AML-193 (cell line): ENCODE measurements around the gene HOXC5.
"Not testable (repeated sequence)": the region's sequence is repeated elsewhere in the genome, so short reads cannot be mapped to it uniquely, and the experiment has no call there.

Experiments used
- DNase-seq, 2 experiments: peaks; one replicate each; lab custom pipeline; 2025; lab: John Stamatoyannopoulos, UW

The HOXC5 gene

DNA sequence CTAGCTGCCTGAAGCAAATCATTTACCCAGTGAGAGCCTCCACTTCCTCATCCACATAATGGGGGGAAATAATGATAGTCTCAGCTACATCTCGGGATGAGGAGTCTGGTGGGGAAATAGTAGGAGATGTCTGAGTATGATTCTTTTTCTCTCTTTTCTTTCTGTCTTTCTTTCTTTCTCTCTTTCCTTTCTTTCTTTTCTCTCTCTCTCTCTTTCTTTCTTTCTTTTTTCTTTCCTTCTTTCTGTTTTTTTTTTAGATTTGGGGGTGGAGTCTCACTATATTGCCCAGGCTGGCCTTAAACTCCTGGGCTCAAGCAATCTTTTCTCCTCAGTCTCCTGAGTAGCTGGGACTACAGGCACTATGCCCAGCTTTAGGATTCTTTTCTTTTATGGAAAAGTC, 33.6 kb downstream of the HOXC5 start:
- DNase-seq, result no peak

DNA sequence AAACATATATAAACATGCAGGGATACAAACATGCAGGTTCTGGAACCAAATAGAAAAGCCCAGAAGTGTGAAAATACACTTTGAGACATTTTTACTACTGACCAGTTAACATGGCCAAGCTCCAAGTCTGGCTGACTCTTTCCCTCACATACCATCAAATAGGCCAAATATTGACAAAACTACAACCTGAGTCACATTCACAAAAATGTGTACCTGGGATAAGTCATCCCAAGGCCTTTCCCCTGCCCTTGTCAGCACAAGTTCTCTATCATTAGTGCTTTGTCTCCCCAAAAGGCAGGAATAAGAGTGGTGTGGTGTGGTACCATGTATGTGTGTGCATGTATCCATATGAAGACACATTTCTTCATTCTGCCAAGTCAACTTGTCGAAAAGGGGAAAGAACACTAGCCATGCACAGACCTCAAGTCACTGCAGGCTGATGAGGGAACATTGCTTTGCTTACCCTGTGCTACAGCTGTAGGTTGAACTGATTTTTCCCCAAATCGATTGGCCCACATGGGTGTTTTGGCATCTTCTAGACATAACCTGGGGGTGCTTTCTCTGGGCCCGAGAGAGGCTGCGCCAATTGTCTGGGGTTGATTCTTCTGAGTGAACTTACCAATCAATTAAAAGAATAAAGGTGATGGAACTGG, 35.7 kb downstream of the HOXC5 start:
- DNase-seq, result no peak

DNA sequence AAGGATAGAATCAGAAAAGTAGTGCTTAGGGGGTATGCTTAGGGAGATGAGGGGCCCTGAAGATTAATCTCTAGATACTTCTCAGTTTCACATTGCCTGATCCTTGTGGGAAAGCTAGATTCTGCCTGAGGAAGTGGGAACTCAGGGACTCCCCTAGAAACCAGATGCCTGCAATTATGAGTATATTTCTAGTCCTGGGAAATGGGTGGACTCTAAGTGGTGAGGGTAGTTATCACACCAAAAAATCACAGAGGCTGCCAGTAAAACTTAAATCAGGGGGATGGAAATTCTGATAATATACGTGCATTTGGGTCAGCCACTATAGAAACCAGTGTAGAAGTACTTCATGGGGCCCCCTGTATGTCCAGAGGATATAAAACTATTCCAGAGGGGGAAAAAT, 39.1 kb downstream of the HOXC5 start:
- DNase-seq, result no peak

DNA sequence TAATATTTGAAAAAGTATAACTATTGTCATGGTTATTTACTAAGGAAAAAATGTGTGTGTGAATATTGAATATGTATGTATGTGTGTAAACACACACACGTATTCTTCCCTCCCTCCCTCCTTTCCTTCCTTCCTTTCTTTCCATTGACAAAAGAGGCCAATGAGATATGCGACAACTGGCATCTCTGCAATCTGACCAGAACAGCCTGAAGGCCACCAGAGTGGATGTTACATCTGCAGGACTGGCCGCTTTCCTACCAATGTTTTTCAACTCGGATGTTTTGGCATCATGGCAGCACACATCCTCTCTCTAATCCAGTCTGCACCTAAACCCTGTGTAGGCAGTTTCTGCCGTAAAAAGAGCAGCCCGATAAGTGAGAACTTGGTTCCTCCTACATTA, 41.5 kb downstream of the HOXC5 start:
- DNase-seq, result no peak

DNA sequence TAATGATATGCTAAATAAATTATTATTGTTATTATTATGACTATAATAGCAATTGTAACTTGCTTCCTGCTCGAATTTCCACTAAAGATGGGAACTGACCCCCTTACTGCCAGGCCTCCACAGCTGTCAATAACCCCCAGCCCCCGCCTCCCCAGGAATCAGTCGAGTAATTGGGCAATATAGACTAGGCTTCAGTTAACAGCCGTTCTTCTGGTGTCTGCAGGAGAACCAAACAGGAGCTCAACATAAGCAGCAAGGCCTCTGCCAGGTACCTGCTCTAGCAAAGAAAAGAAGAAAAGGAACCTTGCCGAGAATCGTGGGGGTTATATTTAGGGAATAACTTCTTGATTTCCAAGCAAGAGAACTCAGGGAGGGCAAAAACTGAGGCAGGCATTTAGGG, 42.6 kb downstream of the HOXC5 start:
- DNase-seq, result no peak

DNA sequence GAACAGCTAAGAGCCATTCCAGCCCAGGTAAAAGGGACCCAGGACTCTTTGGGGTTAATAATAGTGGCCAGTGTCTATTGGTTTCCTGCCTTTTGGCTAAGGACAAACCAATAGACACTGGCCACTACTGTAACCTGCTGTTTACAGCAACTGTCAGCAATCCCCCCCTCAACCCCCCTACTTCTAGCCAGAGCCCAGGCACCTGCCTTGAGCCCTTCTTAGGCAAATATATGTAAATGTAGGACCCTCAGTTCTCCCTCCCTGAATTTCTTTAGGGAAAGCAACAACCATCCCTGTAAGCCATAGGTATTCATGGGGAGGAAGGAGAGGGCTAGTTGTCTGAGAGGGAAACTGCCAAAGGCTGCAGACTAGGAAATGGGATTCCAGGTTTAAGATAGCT, 43.1 kb downstream of the HOXC5 start:
- DNase-seq, result no peak

DNA sequence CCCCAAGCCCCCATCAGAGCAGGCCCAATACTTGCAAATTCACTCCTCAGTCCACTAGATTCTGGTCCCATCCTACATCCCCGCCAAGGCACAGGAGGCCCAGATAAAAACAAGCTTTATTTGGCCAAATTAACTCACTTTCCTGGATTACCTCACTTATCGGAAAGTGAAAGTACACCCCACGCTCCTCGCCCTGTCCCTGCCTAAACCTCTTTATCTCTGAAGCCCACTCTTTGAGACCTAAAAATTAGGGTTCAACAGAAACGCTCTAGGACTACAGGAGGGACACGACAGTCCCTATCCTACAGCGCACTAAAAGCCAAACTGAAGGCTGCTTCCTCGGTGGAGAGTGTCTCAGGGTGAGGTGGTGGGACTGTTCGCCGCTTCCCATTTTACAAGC, 45.0 kb downstream of the HOXC5 start:
- DNase-seq, result not testable (repeated sequence)

DNA sequence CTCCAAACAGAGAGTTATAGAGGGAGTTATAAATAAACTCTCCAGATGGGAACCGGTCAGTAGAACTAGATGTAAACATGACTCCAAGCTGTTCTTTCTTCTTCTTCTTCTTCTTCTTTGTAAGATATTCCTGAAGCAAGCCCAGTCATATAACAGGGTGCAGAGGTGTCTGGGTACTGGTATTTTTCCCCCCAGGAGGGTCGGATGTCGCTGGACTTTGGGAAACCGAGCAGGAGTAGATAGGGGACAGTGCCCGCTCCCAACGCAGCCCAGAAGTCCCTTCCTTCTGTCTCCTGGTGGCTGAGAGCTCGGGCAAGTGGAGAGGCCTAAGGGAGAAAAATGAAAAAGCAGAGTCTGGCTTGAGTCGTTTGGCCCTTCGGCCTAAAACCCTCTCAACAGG, 46.3 kb downstream of the HOXC5 start:
- not testable (repeated sequence) for DNase-seq

DNA sequence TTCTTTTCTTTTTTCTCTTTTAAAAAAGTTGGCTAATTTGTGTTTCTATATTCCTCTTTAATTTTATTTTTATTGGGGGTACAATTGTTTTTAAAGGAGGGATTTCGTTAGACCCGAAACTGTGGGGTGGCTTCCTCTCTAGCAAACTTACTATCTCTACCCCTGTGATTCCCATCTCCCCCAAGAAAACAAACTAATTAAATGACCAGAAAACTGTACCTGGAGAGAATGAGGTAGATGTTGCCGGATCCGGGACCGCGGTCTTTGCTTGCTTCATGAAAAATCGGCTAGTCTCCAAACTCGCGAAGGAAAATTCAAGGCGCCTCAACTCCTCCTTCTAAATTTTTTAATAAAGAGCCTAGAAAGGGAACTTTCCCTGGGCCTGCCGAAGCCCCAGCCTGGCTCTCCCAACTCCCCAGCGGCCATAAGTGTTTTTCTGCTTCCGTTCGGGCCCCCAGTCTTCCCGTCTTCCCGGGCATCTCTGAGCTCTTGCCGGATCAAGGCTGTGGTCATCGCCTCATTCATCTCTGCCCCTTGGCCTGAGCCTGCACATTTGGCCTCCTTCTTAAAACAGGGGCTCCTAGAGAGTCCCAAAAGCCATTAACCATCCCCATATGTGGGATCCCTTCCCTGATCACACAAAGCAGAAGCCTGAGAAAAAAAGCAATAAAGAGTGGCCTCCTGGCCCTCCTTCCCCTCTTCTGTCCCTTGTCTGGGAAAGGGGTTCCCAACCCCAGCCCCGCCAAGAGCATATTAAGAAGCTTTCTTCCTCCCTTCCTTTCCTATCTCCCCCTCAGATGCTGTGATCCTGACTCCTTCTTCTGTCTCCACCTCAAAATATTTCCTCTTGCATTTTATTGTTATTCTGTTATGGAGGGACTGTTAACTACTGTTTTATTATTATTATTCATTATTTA, 47.4 kb downstream of the HOXC5 start:
- not testable (repeated sequence) for DNase-seq

DNA sequence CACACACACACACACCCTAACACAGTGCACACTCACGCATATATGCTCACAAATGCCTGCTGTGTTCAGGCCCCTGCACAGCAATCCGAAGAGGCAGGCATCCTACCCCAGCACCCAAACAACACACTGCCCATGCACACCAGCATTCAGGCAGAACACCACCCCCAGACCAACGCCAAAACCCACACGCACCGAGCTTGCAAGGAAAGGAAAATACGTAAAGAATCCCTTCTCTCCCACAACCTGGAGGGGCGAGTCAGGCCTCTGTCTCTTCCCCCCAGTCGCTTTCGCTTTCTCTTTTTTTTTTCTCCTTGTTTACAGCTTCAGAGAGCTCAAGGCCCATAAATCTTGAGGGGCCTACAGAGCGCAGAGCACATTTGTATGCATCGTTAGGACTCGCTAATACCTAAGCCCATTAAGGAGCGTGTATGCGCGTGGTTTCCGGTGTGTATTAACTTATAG, 48.2 kb downstream of the HOXC5 start:
- DNase-seq, result not testable (repeated sequence)

DNA sequence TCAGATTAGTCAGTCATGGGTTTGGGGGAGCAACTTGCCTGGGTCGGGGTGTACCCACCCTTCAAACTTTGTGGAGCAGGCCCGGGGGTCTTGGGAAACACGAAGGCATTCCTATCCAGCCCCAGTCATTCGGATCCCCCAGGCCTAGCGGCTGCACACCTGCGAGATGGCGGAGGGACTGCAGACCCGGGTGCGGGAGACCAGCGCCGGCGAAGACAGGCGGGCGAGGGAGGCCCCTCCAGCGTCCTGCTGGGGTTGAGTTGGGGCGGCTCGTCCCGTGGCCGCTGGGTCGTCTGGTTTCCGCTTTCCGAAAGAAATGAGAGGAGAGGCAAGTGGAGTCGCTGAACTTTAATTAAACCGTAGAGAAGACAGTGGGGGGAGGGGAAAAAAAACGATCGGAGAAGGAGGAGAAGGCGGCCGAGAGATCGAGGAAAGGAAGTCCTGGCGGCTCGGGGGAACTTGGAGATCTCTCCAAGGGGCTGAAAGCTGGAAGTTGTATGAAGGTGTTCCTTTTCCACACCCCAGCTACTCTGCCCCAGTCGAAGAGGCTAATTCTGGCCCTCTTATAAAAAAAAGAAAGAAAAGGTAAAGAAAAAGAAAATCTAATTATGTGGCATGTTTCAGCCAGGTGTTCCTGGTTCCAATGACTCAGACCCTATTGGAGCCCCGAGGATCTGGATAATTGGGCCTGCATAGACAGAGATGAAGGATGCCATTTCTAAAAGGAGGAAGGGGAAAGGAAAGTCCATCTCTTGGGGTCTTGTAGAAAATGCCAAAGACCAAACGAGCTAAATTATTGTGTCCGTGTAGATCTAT, 48.9 kb downstream of the HOXC5 start:
- DNase-seq, result not testable (repeated sequence)

DNA sequence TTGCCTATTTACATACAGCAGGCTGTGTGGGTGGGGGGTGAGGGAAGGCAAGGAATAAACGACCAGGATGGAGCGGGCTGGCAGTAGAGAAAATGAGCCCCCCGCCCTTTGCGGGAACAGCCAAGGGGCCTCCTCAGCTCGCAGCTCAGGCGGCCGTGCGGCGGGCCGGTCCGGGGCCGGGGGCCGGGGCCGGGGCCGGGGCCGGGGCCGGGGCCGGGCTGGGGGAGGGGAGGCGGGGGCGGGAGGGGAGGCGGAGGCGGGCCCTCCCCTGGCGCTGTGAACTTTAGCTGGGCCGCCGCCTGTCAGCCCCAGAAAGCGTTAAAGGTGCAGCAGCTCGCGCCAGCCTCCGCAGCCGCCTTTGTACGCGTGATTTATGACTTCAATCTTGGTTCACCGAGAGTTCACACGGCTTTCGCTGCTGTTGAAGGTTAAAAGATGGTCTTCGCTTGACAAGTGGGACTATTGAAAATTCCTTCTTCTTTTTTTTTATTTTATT, 49.6 kb downstream of the HOXC5 start:
- no peak for DNase-seq
